ENCODE results near the gene DIP2B.

Gene DIP2B

GRCh38 chr12:50557421-50557820, 52.6 kb downstream of the DIP2B start:
- Histone ChIP-seq H3K9me3 (no peaks in the 10 kb centered on the region), H3K36me3 (peaks cover 3% of the 10 kb centered on the region), H3K27me3 (no peaks in the 10 kb centered on the region), H3K4me3 (ENCODE audit: low read depth, low read length) (no peak overlapping the region), H3K4me1 (no peaks in the 10 kb centered on the region; the same call in 1 of the 2 replicates)
- no peak for DNase-seq
- TF ChIP-seq CTCF (IDR thresholded peaks at IDR 0.05; ENCODE audit: low read depth, low read length), result no peak

GRCh38 chr12:50558970-50559369, 54.2 kb downstream of the DIP2B start:
- H3K27me3 ChIP-seq, result no peaks in the 10 kb centered on the region
- H3K4me1 ChIP-seq, result no peaks in the 10 kb centered on the region; the same call in none of the 2 replicates
- no peak overlapping the region for H3K4me3 ChIP-seq (ENCODE audit: low read depth, low read length)
- no peaks in the 10 kb centered on the region for H3K9me3 ChIP-seq
- no peak for DNase-seq
- no peak for TF ChIP-seq CTCF (IDR thresholded peaks at IDR 0.05; ENCODE audit: low read depth, low read length)
- no peaks in the 10 kb centered on the region for H3K36me3 ChIP-seq

- Histone ChIP-seq H3K27me3 (no peaks in the 10 kb centered on the region), H3K36me3 (no peaks in the 10 kb centered on the region), H3K9me3 (no peaks in the 10 kb centered on the region), H3K4me1 (peaks cover 4% of the 10 kb centered on the region), H3K4me3 (ENCODE audit: low read depth, low read length) (no peak overlapping the region)
- no peak for TF ChIP-seq CTCF (IDR thresholded peaks at IDR 0.05; ENCODE audit: low read depth, low read length)
- DNase-seq, result no peak
Measured at GRCh38 chr12:50562520-50563433, 58.0 kb downstream of the DIP2B start.

- Histone ChIP-seq H3K36me3 (no peaks in the 10 kb centered on the region), H3K9me3 (no peaks in the 10 kb centered on the region), H3K4me3 (ENCODE audit: low read depth, low read length) (no peak overlapping the region), H3K4me1 (peaks cover 4% of the 10 kb centered on the region), H3K27me3 (no peaks in the 10 kb centered on the region)
- TF ChIP-seq CTCF (IDR thresholded peaks at IDR 0.05; ENCODE audit: low read depth, low read length), result no peak
- DNase-seq, result no peak
Measured at GRCh38 chr12:50563434-50563787, 58.6 kb downstream of the DIP2B start.

GRCh38 chr12:50564237-50564947, 59.6 kb downstream of the DIP2B start:
- no peak for DNase-seq
- TF ChIP-seq CTCF (IDR thresholded peaks at IDR 0.05; ENCODE audit: low read depth, low read length), result no peak
- H3K9me3 ChIP-seq, result no peaks in the 10 kb centered on the region
- H3K4me3 ChIP-seq (ENCODE audit: low read depth, low read length), result no peak overlapping the region
- peaks cover 4% of the 10 kb centered on the region for H3K4me1 ChIP-seq
- H3K27me3 ChIP-seq, result no peaks in the 10 kb centered on the region
- no peaks in the 10 kb centered on the region for H3K36me3 ChIP-seq

- Histone ChIP-seq H3K27me3 (no peaks in the 10 kb centered on the region), H3K4me1 (peaks cover 4% of the 10 kb centered on the region), H3K36me3 (no peaks in the 10 kb centered on the region), H3K4me3 (ENCODE audit: low read depth, low read length) (no peak overlapping the region), H3K9me3 (no peaks in the 10 kb centered on the region)
- TF ChIP-seq CTCF (IDR thresholded peaks at IDR 0.05; ENCODE audit: low read depth, low read length), result no peak
- DNase-seq, result no peak
Measured at GRCh38 chr12:50564948-50565297, 60.1 kb downstream of the DIP2B start.

Data from BE2C (cell line).